HepG2 (cell line): Measurements from ENCODE around the gene TNFRSF13B. TPM values are rescaled to one million over a fixed set of nuclear protein-coding genes. Genes with fewer than 3 reads are reported as not detected.

ENCODE experiments used
- ATAC-seq: fragments of 200-7000 bp; cut with Tn5 transposase; 3 replicates; pipeline ENCODE4 v1.9.1; 2020; ENCODE audit warnings: mild to moderate bottlenecking, moderate library complexity
- BruUV-seq: library from RNA; stranded (reverse); fragments of 400-500 nt; replicated peaks from 2 replicates; lab custom pipeline; 2021; lab: Mats Ljungman, UMichigan
- CTCF ChIA-PET: fragments of 300-600 bp; formaldehyde crosslinking; extraction: SDS; loops from one replicate; lab custom pipeline; 2021; ENCODE audit warnings: low total read pairs, inconsistent platforms, low intra/inter-chr PET ratio; lab: Yijun Ruan, JAX
- POLR2A ChIA-PET: fragments of 350-600 bp; sonication (Branson Sonifier 250); formaldehyde crosslinking; loops from one replicate; lab custom pipeline; 2020; ENCODE audit warnings: antibody characterized with exemption, inconsistent platforms; lab: Yijun Ruan, JAX
- DNase-seq: peaks from one replicate; pipeline ENCODE4 v3.0.0-alpha.2; 2015; ENCODE audit warnings: low spot score
- FAIRE-seq: peaks from 3 replicates; lab custom pipeline; 2011; peaks lifted over from hg19 to GRCh38; lab: Jason Lieb, UNC
- H2AFZ ChIP-seq: one replicate; pipeline ENCODE4 v1.6.1; 2011; ENCODE audit warnings: low read length, inconsistent platforms
- H3K27ac ChIP-seq: fragments of 300-600 bp; 3 replicates; pipeline ENCODE4 v1.8.0; 2011; ENCODE audit warnings: mixed run types, mild to moderate bottlenecking, mixed read lengths, low read length, inconsistent platforms; ENCODE audit not compliant: insufficient read depth; ENCODE audit errors: extremely low read length
- H3K27me3 ChIP-seq, 2 experiments: fragments of 200-600 bp in 1 of 2; 2 replicates in 1 of 2; 3 replicates in 1 of 2; pipeline versions ENCODE4 v1.6.0 to v1.8.0; 2011; ENCODE audit warnings: low read length in 2 of 2, mild to moderate bottlenecking in 2 of 2, moderate library complexity in 2 of 2, inconsistent platforms in 1 of 2; ENCODE audit not compliant: insufficient read depth in 2 of 2, control insufficient read depth in 1 of 2
- H3K36me3 ChIP-seq, 2 experiments: fragments of 200-600 bp in 1 of 2; replicated peaks in 1 of 2; 2 replicates in 1 of 2; 3 replicates in 1 of 2; pipeline versions ENCODE4 v1.5.1 to v1.8.0; 2011; ENCODE audit warnings: low read length in 2 of 2, inconsistent platforms in 1 of 2; ENCODE audit not compliant: insufficient read depth in 2 of 2, control insufficient read depth in 1 of 2
- H3K4me1 ChIP-seq: 2 replicates; pipeline ENCODE4 v1.5.1; 2012; ENCODE audit warnings: low read length, inconsistent platforms; ENCODE audit not compliant: insufficient read depth
- H3K4me2 ChIP-seq: 2 replicates; pipeline ENCODE4 v1.6.0; 2011; ENCODE audit warnings: low read depth, low read length, inconsistent platforms
- H3K4me3 ChIP-seq, 3 experiments: fragments of 200-600 bp in 1 of 3; sonication (generic), shearing (Covaris generic) in 1 of 3; replicated peaks in 1 of 3; 2 replicates each; pipeline ENCODE4 v1.5.1; 2011 to 2016; ENCODE audit warnings: low read length in 3 of 3, inconsistent platforms in 2 of 3, low read depth in 2 of 3, mild to moderate bottlenecking in 2 of 3, control low read depth in 1 of 3, mixed read lengths in 1 of 3; ENCODE audit not compliant: insufficient read depth in 1 of 3
- H3K79me2 ChIP-seq: one replicate; pipeline ENCODE4 v1.6.1; 2011; ENCODE audit warnings: low read length, inconsistent platforms; ENCODE audit not compliant: insufficient read depth
- H3K9ac ChIP-seq: 2 replicates; pipeline ENCODE4 v1.6.0; 2011; ENCODE audit warnings: mild to moderate bottlenecking, low read depth, low read length, inconsistent platforms; ENCODE audit not compliant: insufficient read depth
- H3K9me3 ChIP-seq: 2 replicates; pipeline ENCODE4 v1.5.1; 2012; ENCODE audit warnings: mild to moderate bottlenecking, low read length
- H4K20me1 ChIP-seq: 2 replicates; pipeline ENCODE4 v1.6.0; 2011; ENCODE audit warnings: inconsistent platforms, mild to moderate bottlenecking, low read length, moderate library complexity; ENCODE audit not compliant: insufficient read depth
- ZNF672 ChIP-seq: sonication (generic); formaldehyde crosslinking; IDR thresholded peaks from 2 replicates; pipeline ENCODE4 v1.8.1; 2022; ENCODE audit warnings: missing genetic modification reagents
- WGBS: methylation state at CpG from one replicate; pipeline ENCODE4 v1.1.6; 2017; ENCODE audit warnings: low lambda C conversion rate; 5-methylcytosine and 5-hydroxymethylcytosine counted together
- in situ Hi-C: cut with HindIII; loops from 2 replicates; pipeline ENCODE4 v1.10.0; 2017; ENCODE audit warnings: low pct_unique_long_range_greater_than_20kb; ENCODE audit not compliant: extremely low pct_ligation_motif_present
- intact Hi-C: fragments of 100-400 bp; cut with micrococcal nuclease; formaldehyde crosslinking; loops from one replicate; pipeline ENCODE4 v1.10.0; 2022; ENCODE audit not compliant: unreplicated experiment
- polyA plus RNA-seq, 8 experiments: library from polyadenylated mRNA; depleted of rRNA in 3 of 8; stranded (reverse) in 7 of 8; unstranded in 1 of 8; fragments of >200 nt; fragmentation: Illumina TruSeq in 4 of 8; extraction: Trizol in 4 of 8; gene quantifications; 2 replicates each; pipeline versions ENCODE4 v1.2.1 to v1.2.3, GENCODE V29; 2011 to 2016; ENCODE audit warnings: low read depth in 4 of 8, missing spikeins in 1 of 8, mixed read lengths in 1 of 8; ENCODE audit not compliant: insufficient read depth in 1 of 8
- total RNA-seq, 5 experiments: library from RNA; depleted of rRNA; stranded (reverse); fragments of >200 nt; fragmentation: Illumina TruSeq; extraction: Trizol; gene quantifications; 2 replicates each; pipeline ENCODE4 v1.2.3, GENCODE V29; 2016; ENCODE audit warnings: low read depth in 1 of 5
- TF ChIP-seq, protein P1 (sequence below): sonication (generic); formaldehyde crosslinking; IDR thresholded peaks from 2 replicates; pipeline ENCODE4 v1.4.0; 2020; ENCODE audit warnings: mild to moderate bottlenecking, missing genetic modification reagents
- TF ChIP-seq, protein P2 (sequence below): sonication (generic); formaldehyde crosslinking; IDR thresholded peaks from 2 replicates; pipeline ENCODE4 v1.4.0; 2020; ENCODE audit warnings: missing genetic modification reagents

The TNFRSF13B gene
- total and polyA plus RNA-seq, 2 of the 13 experiments (the other 11 are each of a cell fraction or from before 2014, with no cell fraction given) = not detected

GRCh38 chr17:16995930-16996329, 24.0 kb upstream of the TNFRSF13B start:
- no peak overlapping the region for H2AFZ ChIP-seq
- intact Hi-C loops (no loop called here), in situ Hi-C loops (no loop called here)
- TF ChIP-seq, protein P1, sequence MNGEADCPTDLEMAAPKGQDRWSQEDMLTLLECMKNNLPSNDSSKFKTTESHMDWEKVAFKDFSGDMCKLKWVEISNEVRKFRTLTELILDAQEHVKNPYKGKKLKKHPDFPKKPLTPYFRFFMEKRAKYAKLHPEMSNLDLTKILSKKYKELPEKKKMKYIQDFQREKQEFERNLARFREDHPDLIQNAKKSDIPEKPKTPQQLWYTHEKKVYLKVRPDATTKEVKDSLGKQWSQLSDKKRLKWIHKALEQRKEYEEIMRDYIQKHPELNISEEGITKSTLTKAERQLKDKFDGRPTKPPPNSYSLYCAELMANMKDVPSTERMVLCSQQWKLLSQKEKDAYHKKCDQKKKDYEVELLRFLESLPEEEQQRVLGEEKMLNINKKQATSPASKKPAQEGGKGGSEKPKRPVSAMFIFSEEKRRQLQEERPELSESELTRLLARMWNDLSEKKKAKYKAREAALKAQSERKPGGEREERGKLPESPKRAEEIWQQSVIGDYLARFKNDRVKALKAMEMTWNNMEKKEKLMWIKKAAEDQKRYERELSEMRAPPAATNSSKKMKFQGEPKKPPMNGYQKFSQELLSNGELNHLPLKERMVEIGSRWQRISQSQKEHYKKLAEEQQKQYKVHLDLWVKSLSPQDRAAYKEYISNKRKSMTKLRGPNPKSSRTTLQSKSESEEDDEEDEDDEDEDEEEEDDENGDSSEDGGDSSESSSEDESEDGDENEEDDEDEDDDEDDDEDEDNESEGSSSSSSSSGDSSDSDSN (CRISPR knock-in tag) = no peak
- TF ChIP-seq, protein P2, sequence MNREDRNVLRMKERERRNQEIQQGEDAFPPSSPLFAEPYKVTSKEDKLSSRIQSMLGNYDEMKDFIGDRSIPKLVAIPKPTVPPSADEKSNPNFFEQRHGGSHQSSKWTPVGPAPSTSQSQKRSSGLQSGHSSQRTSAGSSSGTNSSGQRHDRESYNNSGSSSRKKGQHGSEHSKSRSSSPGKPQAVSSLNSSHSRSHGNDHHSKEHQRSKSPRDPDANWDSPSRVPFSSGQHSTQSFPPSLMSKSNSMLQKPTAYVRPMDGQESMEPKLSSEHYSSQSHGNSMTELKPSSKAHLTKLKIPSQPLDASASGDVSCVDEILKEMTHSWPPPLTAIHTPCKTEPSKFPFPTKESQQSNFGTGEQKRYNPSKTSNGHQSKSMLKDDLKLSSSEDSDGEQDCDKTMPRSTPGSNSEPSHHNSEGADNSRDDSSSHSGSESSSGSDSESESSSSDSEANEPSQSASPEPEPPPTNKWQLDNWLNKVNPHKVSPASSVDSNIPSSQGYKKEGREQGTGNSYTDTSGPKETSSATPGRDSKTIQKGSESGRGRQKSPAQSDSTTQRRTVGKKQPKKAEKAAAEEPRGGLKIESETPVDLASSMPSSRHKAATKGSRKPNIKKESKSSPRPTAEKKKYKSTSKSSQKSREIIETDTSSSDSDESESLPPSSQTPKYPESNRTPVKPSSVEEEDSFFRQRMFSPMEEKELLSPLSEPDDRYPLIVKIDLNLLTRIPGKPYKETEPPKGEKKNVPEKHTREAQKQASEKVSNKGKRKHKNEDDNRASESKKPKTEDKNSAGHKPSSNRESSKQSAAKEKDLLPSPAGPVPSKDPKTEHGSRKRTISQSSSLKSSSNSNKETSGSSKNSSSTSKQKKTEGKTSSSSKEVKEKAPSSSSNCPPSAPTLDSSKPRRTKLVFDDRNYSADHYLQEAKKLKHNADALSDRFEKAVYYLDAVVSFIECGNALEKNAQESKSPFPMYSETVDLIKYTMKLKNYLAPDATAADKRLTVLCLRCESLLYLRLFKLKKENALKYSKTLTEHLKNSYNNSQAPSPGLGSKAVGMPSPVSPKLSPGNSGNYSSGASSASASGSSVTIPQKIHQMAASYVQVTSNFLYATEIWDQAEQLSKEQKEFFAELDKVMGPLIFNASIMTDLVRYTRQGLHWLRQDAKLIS (CRISPR knock-in tag) = no peak
- no peak for TF ChIP-seq ZNF672 (CRISPR knock-in tag)
- no peaks in the 10 kb centered on the region for H3K36me3 ChIP-seq
- H3K4me1 ChIP-seq = peaks cover 2% of the 10 kb centered on the region
- H3K27ac ChIP-seq = no peak overlapping the region
- no peak overlapping the region for H3K4me2 ChIP-seq
- no peaks in the 10 kb centered on the region for H3K9me3 ChIP-seq
- BruUV-seq = no TSS peak
- peaks cover 0 to 7% of the 10 kb centered on the region in 2 experiments; a peak in 2 of 5 replicates for H3K27me3 ChIP-seq
- ChIA-PET CTCF (no interaction called here), POLR2A (no interaction called here)
- H3K9ac ChIP-seq = no peak overlapping the region
- no peak for ATAC-seq
- no peak for FAIRE-seq
- no peaks in the 10 kb centered on the region for H4K20me1 ChIP-seq
- WGBS = 54% methylated on average over 7 of the region's 7 CpGs
- DNase-seq = no peak
- no peaks in the 10 kb centered on the region for H3K79me2 ChIP-seq
- no peak overlapping the region for H3K4me3 ChIP-seq
